DOHH2 (cell line): ENCODE results near the gene STPG2.

ENCODE experiments used
- EZH2phosphoT487 ChIP-seq: fragments of 200-600 bp; sonication (generic); IDR thresholded peaks from 2 replicates; pipeline ENCODE4 v1.6.1; 2017; ENCODE audit warnings: borderline replicate concordance, mild to moderate bottlenecking, antibody characterized with exemption, low read length, moderate library complexity, mixed read lengths
- TF ChIP-seq, protein P1 (sequence below): fragments of 200-600 bp; sonication (generic); IDR thresholded peaks from one replicate; pipeline ENCODE4 v1.5.1; 2014; ENCODE audit warnings: antibody characterized with exemption, mild to moderate bottlenecking, low read depth, low read length; ENCODE audit not compliant: poor library complexity, severe bottlenecking

DNA sequence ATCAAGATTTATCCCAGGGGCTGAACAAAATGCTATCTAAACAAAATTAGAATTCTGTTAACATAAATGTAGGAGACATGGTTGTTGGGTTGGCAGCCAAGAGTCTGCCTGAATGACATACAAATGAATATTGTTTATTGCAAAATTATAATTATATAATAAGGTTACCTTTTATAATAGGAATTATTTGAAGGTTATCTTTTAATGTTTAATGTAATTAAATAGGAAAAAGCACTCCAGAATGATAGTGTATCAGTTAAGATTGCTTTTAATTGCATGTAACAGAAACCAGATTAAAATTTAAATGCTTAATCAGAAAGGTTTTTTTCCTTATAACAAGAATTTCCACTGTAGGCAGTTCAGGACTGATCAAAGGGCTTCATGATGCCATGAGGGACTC is 42.0 kb upstream of the STPG2 start:
- TF ChIP-seq, protein P1, sequence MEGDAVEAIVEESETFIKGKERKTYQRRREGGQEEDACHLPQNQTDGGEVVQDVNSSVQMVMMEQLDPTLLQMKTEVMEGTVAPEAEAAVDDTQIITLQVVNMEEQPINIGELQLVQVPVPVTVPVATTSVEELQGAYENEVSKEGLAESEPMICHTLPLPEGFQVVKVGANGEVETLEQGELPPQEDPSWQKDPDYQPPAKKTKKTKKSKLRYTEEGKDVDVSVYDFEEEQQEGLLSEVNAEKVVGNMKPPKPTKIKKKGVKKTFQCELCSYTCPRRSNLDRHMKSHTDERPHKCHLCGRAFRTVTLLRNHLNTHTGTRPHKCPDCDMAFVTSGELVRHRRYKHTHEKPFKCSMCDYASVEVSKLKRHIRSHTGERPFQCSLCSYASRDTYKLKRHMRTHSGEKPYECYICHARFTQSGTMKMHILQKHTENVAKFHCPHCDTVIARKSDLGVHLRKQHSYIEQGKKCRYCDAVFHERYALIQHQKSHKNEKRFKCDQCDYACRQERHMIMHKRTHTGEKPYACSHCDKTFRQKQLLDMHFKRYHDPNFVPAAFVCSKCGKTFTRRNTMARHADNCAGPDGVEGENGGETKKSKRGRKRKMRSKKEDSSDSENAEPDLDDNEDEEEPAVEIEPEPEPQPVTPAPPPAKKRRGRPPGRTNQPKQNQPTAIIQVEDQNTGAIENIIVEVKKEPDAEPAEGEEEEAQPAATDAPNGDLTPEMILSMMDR: no peak
- TF ChIP-seq EZH2phosphoT487: no peak
